ENCODE measurements around the gene GRXCR2. TPM values are rescaled to one million over a fixed set of nuclear protein-coding genes. Genes with fewer than 3 reads are reported as not detected.
A peak's percentile ranks its signal among the peaks of the same experiment; 100 is the strongest.
"Not testable (repeated sequence)": the region's sequence is repeated elsewhere in the genome, so short reads cannot be mapped to it uniquely, and the experiment has no call there.

GRXCR2 gene
- total RNA-seq, 1 donor, result 0.09 TPM

DNA sequence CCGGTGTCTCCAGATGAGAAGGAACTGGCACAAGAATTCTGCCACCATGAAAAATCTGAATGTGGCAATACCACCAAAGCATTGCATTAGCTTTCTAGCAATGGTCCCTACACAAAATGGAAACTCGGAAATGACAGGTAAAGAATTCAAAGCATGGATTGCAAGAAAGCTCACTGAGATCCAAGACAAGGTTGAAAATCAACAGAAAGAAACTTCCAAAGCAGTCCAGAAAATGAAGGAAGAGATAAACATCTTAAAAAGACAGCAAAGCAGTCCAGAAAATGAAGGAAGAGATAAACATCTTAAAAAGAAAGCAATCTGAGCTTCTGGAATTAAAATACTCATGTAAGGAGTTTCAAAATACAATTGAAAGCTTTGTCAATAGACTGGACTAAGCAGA, 16.8 kb upstream of the GRXCR2 start:
- no peak for DNase-seq (ENCODE audit: low read depth)
- no peak overlapping the region for H3K4me3 ChIP-seq (ENCODE audit: low read depth, low read length)
- TF ChIP-seq, protein P1, sequence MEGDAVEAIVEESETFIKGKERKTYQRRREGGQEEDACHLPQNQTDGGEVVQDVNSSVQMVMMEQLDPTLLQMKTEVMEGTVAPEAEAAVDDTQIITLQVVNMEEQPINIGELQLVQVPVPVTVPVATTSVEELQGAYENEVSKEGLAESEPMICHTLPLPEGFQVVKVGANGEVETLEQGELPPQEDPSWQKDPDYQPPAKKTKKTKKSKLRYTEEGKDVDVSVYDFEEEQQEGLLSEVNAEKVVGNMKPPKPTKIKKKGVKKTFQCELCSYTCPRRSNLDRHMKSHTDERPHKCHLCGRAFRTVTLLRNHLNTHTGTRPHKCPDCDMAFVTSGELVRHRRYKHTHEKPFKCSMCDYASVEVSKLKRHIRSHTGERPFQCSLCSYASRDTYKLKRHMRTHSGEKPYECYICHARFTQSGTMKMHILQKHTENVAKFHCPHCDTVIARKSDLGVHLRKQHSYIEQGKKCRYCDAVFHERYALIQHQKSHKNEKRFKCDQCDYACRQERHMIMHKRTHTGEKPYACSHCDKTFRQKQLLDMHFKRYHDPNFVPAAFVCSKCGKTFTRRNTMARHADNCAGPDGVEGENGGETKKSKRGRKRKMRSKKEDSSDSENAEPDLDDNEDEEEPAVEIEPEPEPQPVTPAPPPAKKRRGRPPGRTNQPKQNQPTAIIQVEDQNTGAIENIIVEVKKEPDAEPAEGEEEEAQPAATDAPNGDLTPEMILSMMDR (IDR thresholded peaks at IDR 0.05; ENCODE audit: insufficient read depth, low read length), result no peak

GRCh38 chr5:145887976-145888574, 15.3 kb upstream of the GRXCR2 start:
- peak; percentile 75 for DNase-seq (ENCODE audit: low read depth)
- TF ChIP-seq, protein P1 (IDR thresholded peaks at IDR 0.05; ENCODE audit: insufficient read depth, low read length), result peak; percentile 98
- H3K4me3 ChIP-seq (ENCODE audit: low read depth, low read length), result no peak overlapping the region

GRCh38 chr5:145887217-145887616, 14.4 kb upstream of the GRXCR2 start:
- TF ChIP-seq, protein P1 (IDR thresholded peaks at IDR 0.05; ENCODE audit: insufficient read depth, low read length), result no peak
- no peak for DNase-seq (ENCODE audit: low read depth)
- no peak overlapping the region for H3K4me3 ChIP-seq (ENCODE audit: low read depth, low read length)

DNA sequence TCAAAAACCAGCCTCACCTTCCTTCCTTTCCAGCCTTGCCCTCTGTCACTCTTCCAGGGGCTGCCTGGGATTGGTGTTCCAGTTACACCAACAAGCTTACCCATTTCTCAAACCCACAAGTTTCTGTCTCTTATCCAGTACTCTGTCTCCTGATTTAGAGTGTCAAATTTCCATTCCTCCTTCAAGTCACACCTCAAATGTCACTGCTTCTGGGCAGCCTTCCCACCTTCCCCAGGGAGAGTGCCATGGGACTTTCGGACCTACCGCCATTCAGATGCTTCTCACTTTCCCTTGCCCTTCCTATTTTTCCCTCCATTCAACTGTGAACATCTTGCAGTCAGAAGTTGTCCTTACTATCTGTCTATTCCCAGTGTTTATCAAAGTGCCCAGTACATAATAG, 2.0 kb upstream of the GRXCR2 start:
- no peak for DNase-seq (ENCODE audit: low read depth)
- TF ChIP-seq, protein P1 (IDR thresholded peaks at IDR 0.05; ENCODE audit: insufficient read depth, low read length), result no peak
- H3K4me3 ChIP-seq (ENCODE audit: low read depth, low read length), result no peak overlapping the region

DNA sequence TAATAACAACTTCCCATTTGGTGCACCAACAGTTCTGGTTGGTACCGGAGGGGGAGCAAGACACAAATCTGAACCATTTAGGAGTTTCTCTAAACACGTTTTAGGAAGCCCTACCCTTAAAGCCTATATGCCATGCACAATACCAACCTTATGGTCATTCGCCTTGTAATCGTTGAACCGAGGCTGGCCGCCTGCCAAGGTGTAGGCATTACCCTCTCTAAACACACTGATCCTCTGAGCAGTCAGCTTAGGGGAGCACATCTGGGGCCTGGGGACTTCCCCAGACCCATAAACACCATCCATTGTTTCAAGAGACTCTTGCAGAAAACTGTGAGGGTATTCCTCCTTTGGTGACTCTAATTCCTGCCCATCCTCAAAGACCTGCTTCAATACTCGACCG, 328 bp downstream of the GRXCR2 start:
- TF ChIP-seq, protein P1 (IDR thresholded peaks at IDR 0.05; ENCODE audit: insufficient read depth, low read length), result no peak
- no peak overlapping the region for H3K4me3 ChIP-seq (ENCODE audit: low read depth, low read length)
- no peak for DNase-seq (ENCODE audit: low read depth)

- H3K4me3 ChIP-seq (ENCODE audit: low read depth, low read length), result no peak overlapping the region
- TF ChIP-seq, protein P1 (IDR thresholded peaks at IDR 0.05; ENCODE audit: insufficient read depth, low read length), result no peak
- no peak for DNase-seq (ENCODE audit: low read depth)
Measured at GRCh38 chr5:145869753-145870152, 3.1 kb downstream of the GRXCR2 start.

DNA sequence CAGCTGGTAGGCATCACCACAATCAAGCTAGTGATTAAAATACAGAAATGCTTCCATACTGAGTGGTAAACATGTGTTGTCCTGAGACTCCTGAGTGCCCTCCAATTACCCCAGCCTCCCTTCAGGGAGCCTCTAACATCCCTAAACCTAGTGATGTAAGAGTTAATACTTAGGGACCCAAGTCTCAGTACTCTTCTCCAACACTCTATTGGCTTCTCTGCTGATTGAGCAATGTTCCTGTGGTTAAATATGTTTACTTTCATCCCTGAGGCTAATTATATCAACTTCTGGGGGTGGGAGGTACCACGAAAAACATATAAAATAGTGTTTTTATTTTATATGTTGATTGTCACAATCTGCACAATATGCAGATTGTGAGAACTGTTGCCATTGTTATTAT, 5.0 kb downstream of the GRXCR2 start:
- no peak overlapping the region for H3K4me3 ChIP-seq (ENCODE audit: low read depth, low read length)
- TF ChIP-seq, protein P1 (IDR thresholded peaks at IDR 0.05; ENCODE audit: insufficient read depth, low read length), result no peak
- no peak for DNase-seq (ENCODE audit: low read depth)

- H3K4me3 ChIP-seq (ENCODE audit: low read depth, low read length); DNase-seq (ENCODE audit: low read depth): not testable (repeated sequence)
Measured at GRCh38 chr5:145864432-145864831, 8.4 kb downstream of the GRXCR2 start.
